B cell (primary cell): ENCODE results near the gene MAJIN. TPM values are rescaled to one million over a fixed set of nuclear protein-coding genes. Genes with fewer than 3 reads are reported as not detected.

Experiments used
- ATAC-seq: fragments of 200-7000 bp; cut with Tn5 transposase; one replicate; pipeline ENCODE4 v1.10.0; 2021; ENCODE audit warnings: low read depth, mild to moderate bottlenecking, moderate number of reproducible peaks, moderate library complexity
- CTCF ChIA-PET: fragments of 350-600 bp; sonication (Branson Sonifier 250); formaldehyde crosslinking; loops from one replicate; lab custom pipeline; 2021; ENCODE audit warnings: antibody characterized with exemption, inconsistent platforms; lab: Charles Lee
- POLR2A ChIA-PET: fragments of 350-600 bp; sonication (Branson Sonifier 250); formaldehyde crosslinking; loops from one replicate; lab custom pipeline; 2021; ENCODE audit warnings: antibody characterized with exemption; lab: Charles Lee
- DNase-seq: peaks from one replicate; pipeline ENCODE4 v3.0.0; 2013
- H2AFZ ChIP-seq: 2 replicates; pipeline ENCODE4 v1.6.1; 2012; ENCODE audit warnings: mild to moderate bottlenecking, low read depth, low read length; ENCODE audit not compliant: insufficient read depth, poor library complexity, severe bottlenecking
- H3K27ac ChIP-seq, 2 donors: 1 replicate in 1 of 2; 2 replicates in 1 of 2; pipeline ENCODE4 v1.5.1; 2012 to 2013; ENCODE audit warnings: low read length in 2 of 2, mild to moderate bottlenecking in 2 of 2, moderate library complexity in 1 of 2
- H3K27me3 ChIP-seq, 4 experiments: fragments of 200-600 bp in 1 of 4; sonication (generic) in 1 of 4; replicated peaks in 1 of 4; 1 replicate in 2 of 4; 2 replicates in 2 of 4; pipeline versions ENCODE4 v1.6.1 to v1.7.0; 2013 to 2016; ENCODE audit warnings: low read length in 3 of 4, mild to moderate bottlenecking in 2 of 4, mixed read lengths in 1 of 4, moderate library complexity in 1 of 4; ENCODE audit not compliant: insufficient read depth in 4 of 4, control insufficient read depth in 3 of 4; ENCODE audit errors: control extremely low read depth in 1 of 4
- H3K36me3 ChIP-seq, 2 experiments: replicated peaks in 1 of 2; 1 replicate in 1 of 2; 2 replicates in 1 of 2; pipeline versions ENCODE4 v1.6.1 to v1.7.1; 2013; ENCODE audit warnings: low read length in 1 of 2; ENCODE audit not compliant: insufficient read depth in 2 of 2, control insufficient read depth in 1 of 2; ENCODE audit errors: control extremely low read depth in 1 of 2, extremely low read depth in 1 of 2
- H3K4me1 ChIP-seq, 2 donors: fragments of 200-600 bp in 1 of 2; sonication (generic) in 1 of 2; 1 replicate in 1 of 2; 2 replicates in 1 of 2; pipeline versions ENCODE4 v1.5.1 to v1.6.1; 2013 to 2017; ENCODE audit warnings: low read length in 2 of 2; ENCODE audit not compliant: control insufficient read depth in 2 of 2, insufficient read depth in 2 of 2
- H3K4me2 ChIP-seq: replicated peaks from 2 replicates; pipeline ENCODE3; 2012; ENCODE audit warnings: mild to moderate bottlenecking, low read depth, low read length; ENCODE audit not compliant: poor library complexity, severe bottlenecking
- H3K4me3 ChIP-seq, 5 experiments: fragments of 200-600 bp in 1 of 5; sonication (generic) in 1 of 5; 1 replicate in 3 of 5; 2 replicates in 2 of 5; pipeline versions ENCODE4 v1.5.1 to v1.7.0; 2011 to 2016; ENCODE audit warnings: low read length in 4 of 5, mild to moderate bottlenecking in 4 of 5, low read depth in 2 of 5, control low read depth in 1 of 5, moderate library complexity in 1 of 5; ENCODE audit not compliant: insufficient read depth in 1 of 5; ENCODE audit errors: control extremely low read depth in 1 of 5, extremely low read depth in 1 of 5
- H3K79me2 ChIP-seq: fragments of 200-600 bp; sonication (generic); one replicate; pipeline ENCODE4 v1.6.0; 2016; ENCODE audit warnings: low read length; ENCODE audit not compliant: control insufficient read depth, insufficient read depth
- H3K9ac ChIP-seq: fragments of 200-600 bp; sonication (generic); 2 replicates; pipeline ENCODE4 v1.6.1; 2017; ENCODE audit warnings: mild to moderate bottlenecking, low read length, moderate library complexity
- H3K9me3 ChIP-seq, 3 donors: one replicate each; pipeline versions ENCODE4 v1.6.1 to v1.7.1; 2013; ENCODE audit warnings: low read length in 2 of 3; ENCODE audit not compliant: control insufficient read depth in 2 of 3, insufficient read depth in 1 of 3; ENCODE audit errors: control extremely low read depth in 1 of 3
- H4K20me1 ChIP-seq: 2 replicates; pipeline ENCODE4 v1.6.0; 2012; ENCODE audit warnings: mild to moderate bottlenecking, low read length; ENCODE audit not compliant: insufficient read depth, control insufficient read depth, poor library complexity, severe bottlenecking
- H3K27ac Mint-ChIP-seq: one replicate; pipeline ENCODE4 v1.8.0; 2021; ENCODE audit warnings: mixed read lengths
- H3K27me3 Mint-ChIP-seq: one replicate; pipeline ENCODE4 v1.8.0; 2021; ENCODE audit warnings: mixed read lengths
- H3K4me1 Mint-ChIP-seq: one replicate; pipeline ENCODE4 v1.8.0; 2021; ENCODE audit warnings: mixed read lengths
- H3K4me3 Mint-ChIP-seq: one replicate; pipeline ENCODE4 v1.8.0; 2021; ENCODE audit warnings: mixed read lengths
- H3K9me3 Mint-ChIP-seq: one replicate; pipeline ENCODE4 v1.8.0; 2022; ENCODE audit warnings: mixed read lengths; ENCODE audit not compliant: insufficient read depth
- CTCF ChIP-seq: fragments of 200-600 bp; IDR thresholded peaks from one replicate; pipeline ENCODE4 v1.8.0; 2022; ENCODE audit warnings: antibody characterized with exemption, mild to moderate bottlenecking
- EZH2 ChIP-seq: IDR thresholded peaks from 2 replicates; pipeline ENCODE4 v1.6.1; 2012; ENCODE audit warnings: borderline replicate concordance, low read depth, mild to moderate bottlenecking, moderate library complexity, low read length; ENCODE audit not compliant: insufficient read depth, poor library complexity, severe bottlenecking
- WGBS: methylation state at CpG from one replicate; pipeline ENCODE4 v1.1.5; 2013; ENCODE audit warnings: missing lambda C conversion rate; ENCODE audit not compliant: insufficient coverage; 5-methylcytosine and 5-hydroxymethylcytosine counted together
- intact Hi-C: fragments of 100-400 bp; cut with micrococcal nuclease; formaldehyde crosslinking; loops from one replicate; pipeline ENCODE4 v1.10.0; 2022
- polyA plus RNA-seq: library from polyadenylated mRNA; depleted of rRNA; stranded (reverse); fragments of >200 nt; gene quantifications from 2 replicates; pipeline ENCODE4 v1.2.3, GENCODE V29; 2012
- total RNA-seq, 2 donors: library from RNA; stranded (reverse); fragments of 120-200 nt in 1 of 2; gene quantifications; 1 replicate in 1 of 2; 2 replicates in 1 of 2; pipeline versions ENCODE4 v1.2.3 to v1.2.4, GENCODE V29; 2013 to 2022

The MAJIN gene
- total and polyA plus RNA-seq, 2 donors (not counting 1 experiment from before 2014, with no cell fraction given), result 0.71 to 2.4 TPM

- intact Hi-C loops, result loop anchor here (1.0 kb wide), 3 partner anchors 43 to 107 kb away; no protein-coding TSS in a partner anchor
- H3K27me3 ChIP-seq, result no peaks in the 10 kb centered on the region
- H3K4me1 ChIP-seq, result peaks cover 22 to 30% of the 10 kb centered on the region in 2 donors
- no peak overlapping the region for H3K4me3 Mint-ChIP-seq
- H3K4me2 ChIP-seq, result peak overlapping the region; percentile 49
- ATAC-seq (peak; percentile 98), DNase-seq (peak; percentile 91)
- peaks cover 16% of the 10 kb centered on the region for H3K4me1 Mint-ChIP-seq
- WGBS, result 42% methylated on average over 10 of the region's 14 CpGs
- no peak overlapping the region for H3K9ac ChIP-seq
- no peak overlapping the region for H3K27ac ChIP-seq
- H3K27me3 Mint-ChIP-seq, result no peaks in the 10 kb centered on the region
- ChIA-PET CTCF (interaction anchor here (0.7 to 30.2 kb wide), 20 partner anchors 10 to 150 kb away, joined by 3 to 1254 read pairs (median 6); partner anchors contain the start of genes CDC42BPG, EHD1, RASGRP2 and SNX15), POLR2A (interaction anchor here (1.3 to 6.9 kb wide), 2 partner anchors 16 to 47 kb away, joined by 4 to 39 read pairs; partner anchors contain the start of gene EHD1)
- H3K4me3 ChIP-seq, result no peak overlapping the region
- H2AFZ ChIP-seq, result no peak overlapping the region
- no peaks in the 10 kb centered on the region for H4K20me1 ChIP-seq
- H3K79me2 ChIP-seq, result no peaks in the 10 kb centered on the region
- H3K9me3 ChIP-seq, result no peaks in the 10 kb centered on the region
- peak overlapping the region; percentile 64 for H3K27ac Mint-ChIP-seq
- TF ChIP-seq EZH2 (no peak), CTCF (peak; percentile 87)
- no peaks in the 10 kb centered on the region for H3K9me3 Mint-ChIP-seq
- H3K36me3 ChIP-seq, result peaks cover 0 to 20% of the 10 kb centered on the region in 2 experiments
Measured at GRCh38 chr11:64894070-64894811, 77.7 kb downstream of the MAJIN start.
